Keratinocyte (primary cell): Measurements from ENCODE around the gene RPH3AL.

Experiments
- CTCF ChIP-seq, 3 experiments: IDR thresholded peaks in 1 of 3; conservative IDR thresholded peaks in 1 of 3; optimal IDR thresholded peaks in 1 of 3; 2 replicates in 2 of 3; 3 replicates in 1 of 3; pipeline versions ENCODE3 to v1.5.1; 2011; ENCODE audit warnings: low read length in 3 of 3, mild to moderate bottlenecking in 3 of 3, moderate library complexity in 2 of 3, control low read depth in 1 of 3, inconsistent platforms in 1 of 3; ENCODE audit not compliant: insufficient read depth in 2 of 3; ENCODE audit errors: extremely low read depth in 1 of 3
- EZH2 ChIP-seq: IDR thresholded peaks from one replicate; pipeline ENCODE4 v1.6.1; 2012; ENCODE audit warnings: inconsistent platforms, mild to moderate bottlenecking, low read length, moderate library complexity

GRCh38 chr17:177762-178161 lies 174.8 kb downstream of the RPH3AL start:
- no peak for TF ChIP-seq CTCF (optimal IDR thresholded peaks at IDR 0.05 in 1 of 3, IDR thresholded peaks at IDR 0.05 in 1 of 3, conservative IDR thresholded peaks at IDR 0.05 in 1 of 3; ENCODE audit: extremely low read depth in 1 of 3, insufficient read depth in 2 of 3, low read length in 3 of 3)
- TF ChIP-seq EZH2: no peak
